ENCODE data around the gene NOC4L. TPM values are rescaled to one million over a fixed set of nuclear protein-coding genes. Genes with fewer than 3 reads are reported as not detected.

NOC4L gene
- total and polyA plus RNA-seq, 2 experiments from 2014 or later = 42.4 to 54.7 TPM

DNA sequence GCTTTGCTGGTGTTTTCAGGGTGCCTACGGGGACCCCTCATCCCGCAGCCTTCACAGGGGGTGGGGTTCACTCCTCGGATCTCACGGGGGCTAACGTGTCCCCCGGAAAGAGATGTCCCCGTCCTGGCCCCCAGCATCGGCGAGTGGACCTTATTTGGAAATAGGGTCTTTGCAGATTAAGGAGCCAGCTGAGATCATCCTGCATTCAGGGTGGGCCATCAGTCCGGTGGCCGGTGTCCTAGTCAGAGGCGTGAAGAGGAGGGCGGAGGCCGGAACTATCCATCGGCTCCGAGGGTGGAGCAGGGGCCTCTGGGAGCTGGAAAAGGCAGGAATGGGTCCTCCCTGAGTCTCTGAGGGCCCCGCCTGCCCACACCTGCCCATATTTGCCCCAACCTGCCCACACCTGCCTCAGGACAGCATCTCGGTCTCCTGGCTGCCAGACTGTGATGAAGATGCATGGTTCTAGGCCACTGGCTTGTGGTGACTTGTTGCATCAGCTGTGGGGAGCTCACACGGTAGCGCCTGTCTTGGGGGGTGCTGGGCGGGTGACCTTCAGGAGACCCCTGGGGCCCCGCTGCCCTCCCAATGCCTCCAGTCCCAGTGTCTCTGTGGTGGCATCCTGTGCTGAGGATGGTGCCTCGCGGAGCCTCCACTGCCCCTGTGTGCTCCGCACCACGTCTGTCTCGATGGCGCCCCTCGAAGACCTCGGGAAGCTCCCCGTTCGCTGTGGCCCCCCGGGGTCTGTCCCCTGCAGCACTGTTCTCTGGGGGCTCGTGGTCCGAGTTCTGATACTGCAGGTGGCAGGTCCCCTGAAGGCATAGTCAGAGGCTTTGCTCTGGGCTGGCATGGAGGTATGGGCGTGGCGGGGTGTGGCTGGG, 14.7 kb downstream of the NOC4L start:
- DNase-seq (ENCODE audit: low spot score) (no peak), ATAC-seq (no peak)
- no peaks in the 10 kb centered on the region for H3K27me3 ChIP-seq (ENCODE audit: insufficient read depth)
- Mint-ChIP-seq H3K36me3 (ENCODE audit: low read depth) (no peaks in the 10 kb centered on the region; the same call in 1 of the 3 replicates), H3K4me3 (no peak overlapping the region), H3K27me3 (ENCODE audit: insufficient read depth, low read depth, poor library complexity) (peaks cover 13% of the 10 kb centered on the region), H3K27ac (no peak overlapping the region), H3K4me1 (no peaks in the 10 kb centered on the region), H3K9me3 (no peaks in the 10 kb centered on the region)
- no peaks in the 10 kb centered on the region for H4K20me1 ChIP-seq (replicated peaks; ENCODE audit: insufficient read depth)
- H3K36me3 ChIP-seq (ENCODE audit: insufficient read depth) = no peaks in the 10 kb centered on the region
- TF ChIP-seq STAT1 (IDR thresholded peaks at IDR 0.05; ENCODE audit: unreplicated experiment) (no peak), EZH2phosphoT487 (IDR thresholded peaks at IDR 0.05; ENCODE audit: unreplicated experiment) (no peak), REST (IDR thresholded peaks at IDR 0.05; ENCODE audit: unreplicated experiment) (no peak), CREB1 (CRISPR knock-in tag; IDR thresholded peaks at IDR 0.05; ENCODE audit: low read depth) (no peak), POLR2AphosphoS5 (IDR thresholded peaks at IDR 0.05; ENCODE audit: low read depth) (no peak), ZNF331 (CRISPR knock-in tag; IDR thresholded peaks at IDR 0.05; ENCODE audit: low read depth) (no peak), CTCF (conservative IDR thresholded peaks at IDR 0.05; ENCODE audit: low read depth in 2 of 2) (no peak)
- TF ChIP-seq, protein P1, sequence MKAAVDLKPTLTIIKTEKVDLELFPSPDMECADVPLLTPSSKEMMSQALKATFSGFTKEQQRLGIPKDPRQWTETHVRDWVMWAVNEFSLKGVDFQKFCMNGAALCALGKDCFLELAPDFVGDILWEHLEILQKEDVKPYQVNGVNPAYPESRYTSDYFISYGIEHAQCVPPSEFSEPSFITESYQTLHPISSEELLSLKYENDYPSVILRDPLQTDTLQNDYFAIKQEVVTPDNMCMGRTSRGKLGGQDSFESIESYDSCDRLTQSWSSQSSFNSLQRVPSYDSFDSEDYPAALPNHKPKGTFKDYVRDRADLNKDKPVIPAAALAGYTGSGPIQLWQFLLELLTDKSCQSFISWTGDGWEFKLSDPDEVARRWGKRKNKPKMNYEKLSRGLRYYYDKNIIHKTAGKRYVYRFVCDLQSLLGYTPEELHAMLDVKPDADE (IDR thresholded peaks at IDR 0.05) = no peak
- TF ChIP-seq, protein P2, sequence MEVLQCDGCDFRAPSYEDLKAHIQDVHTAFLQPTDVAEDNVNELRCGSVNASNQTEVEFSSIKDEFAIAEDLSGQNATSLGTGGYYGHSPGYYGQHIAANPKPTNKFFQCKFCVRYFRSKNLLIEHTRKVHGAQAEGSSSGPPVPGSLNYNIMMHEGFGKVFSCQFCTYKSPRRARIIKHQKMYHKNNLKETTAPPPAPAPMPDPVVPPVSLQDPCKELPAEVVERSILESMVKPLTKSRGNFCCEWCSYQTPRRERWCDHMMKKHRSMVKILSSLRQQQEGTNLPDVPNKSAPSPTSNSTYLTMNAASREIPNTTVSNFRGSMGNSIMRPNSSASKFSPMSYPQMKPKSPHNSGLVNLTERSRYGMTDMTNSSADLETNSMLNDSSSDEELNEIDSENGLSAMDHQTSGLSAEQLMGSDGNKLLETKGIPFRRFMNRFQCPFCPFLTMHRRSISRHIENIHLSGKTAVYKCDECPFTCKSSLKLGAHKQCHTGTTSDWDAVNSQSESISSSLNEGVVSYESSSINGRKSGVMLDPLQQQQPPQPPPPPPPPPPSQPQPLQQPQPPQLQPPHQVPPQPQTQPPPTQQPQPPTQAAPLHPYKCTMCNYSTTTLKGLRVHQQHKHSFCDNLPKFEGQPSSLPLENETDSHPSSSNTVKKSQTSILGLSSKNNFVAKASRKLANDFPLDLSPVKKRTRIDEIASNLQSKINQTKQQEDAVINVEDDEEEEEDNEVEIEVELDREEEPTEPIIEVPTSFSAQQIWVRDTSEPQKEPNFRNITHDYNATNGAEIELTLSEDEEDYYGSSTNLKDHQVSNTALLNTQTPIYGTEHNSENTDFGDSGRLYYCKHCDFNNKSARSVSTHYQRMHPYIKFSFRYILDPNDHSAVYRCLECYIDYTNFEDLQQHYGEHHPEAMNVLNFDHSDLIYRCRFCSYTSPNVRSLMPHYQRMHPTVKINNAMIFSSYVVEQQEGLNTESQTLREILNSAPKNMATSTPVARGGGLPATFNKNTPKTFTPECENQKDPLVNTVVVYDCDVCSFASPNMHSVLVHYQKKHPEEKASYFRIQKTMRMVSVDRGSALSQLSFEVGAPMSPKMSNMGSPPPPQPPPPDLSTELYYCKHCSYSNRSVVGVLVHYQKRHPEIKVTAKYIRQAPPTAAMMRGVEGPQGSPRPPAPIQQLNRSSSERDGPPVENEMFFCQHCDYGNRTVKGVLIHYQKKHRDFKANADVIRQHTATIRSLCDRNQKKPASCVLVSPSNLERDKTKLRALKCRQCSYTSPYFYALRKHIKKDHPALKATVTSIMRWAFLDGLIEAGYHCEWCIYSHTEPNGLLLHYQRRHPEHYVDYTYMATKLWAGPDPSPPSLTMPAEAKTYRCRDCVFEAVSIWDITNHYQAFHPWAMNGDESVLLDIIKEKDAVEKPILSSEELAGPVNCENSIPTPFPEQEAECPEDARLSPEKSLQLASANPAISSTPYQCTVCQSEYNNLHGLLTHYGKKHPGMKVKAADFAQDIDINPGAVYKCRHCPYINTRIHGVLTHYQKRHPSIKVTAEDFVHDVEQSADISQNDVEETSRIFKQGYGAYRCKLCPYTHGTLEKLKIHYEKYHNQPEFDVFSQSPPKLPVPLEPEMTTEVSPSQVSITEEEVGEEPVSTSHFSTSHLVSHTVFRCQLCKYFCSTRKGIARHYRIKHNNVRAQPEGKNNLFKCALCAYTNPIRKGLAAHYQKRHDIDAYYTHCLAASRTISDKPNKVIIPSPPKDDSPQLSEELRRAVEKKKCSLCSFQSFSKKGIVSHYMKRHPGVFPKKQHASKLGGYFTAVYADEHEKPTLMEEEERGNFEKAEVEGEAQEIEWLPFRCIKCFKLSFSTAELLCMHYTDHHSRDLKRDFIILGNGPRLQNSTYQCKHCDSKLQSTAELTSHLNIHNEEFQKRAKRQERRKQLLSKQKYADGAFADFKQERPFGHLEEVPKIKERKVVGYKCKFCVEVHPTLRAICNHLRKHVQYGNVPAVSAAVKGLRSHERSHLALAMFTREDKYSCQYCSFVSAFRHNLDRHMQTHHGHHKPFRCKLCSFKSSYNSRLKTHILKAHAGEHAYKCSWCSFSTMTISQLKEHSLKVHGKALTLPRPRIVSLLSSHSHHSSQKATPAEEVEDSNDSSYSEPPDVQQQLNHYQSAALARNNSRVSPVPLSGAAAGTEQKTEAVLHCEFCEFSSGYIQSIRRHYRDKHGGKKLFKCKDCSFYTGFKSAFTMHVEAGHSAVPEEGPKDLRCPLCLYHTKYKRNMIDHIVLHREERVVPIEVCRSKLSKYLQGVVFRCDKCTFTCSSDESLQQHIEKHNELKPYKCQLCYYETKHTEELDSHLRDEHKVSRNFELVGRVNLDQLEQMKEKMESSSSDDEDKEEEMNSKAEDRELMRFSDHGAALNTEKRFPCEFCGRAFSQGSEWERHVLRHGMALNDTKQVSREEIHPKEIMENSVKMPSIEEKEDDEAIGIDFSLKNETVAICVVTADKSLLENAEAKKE (CRISPR knock-in tag; IDR thresholded peaks at IDR 0.05) = no peak
- H3F3A ChIP-seq (replicated peaks; ENCODE audit: low read depth) = peaks cover 24% of the 10 kb centered on the region
- no peaks in the 10 kb centered on the region for H3K9me2 ChIP-seq (ENCODE audit: insufficient read depth)
- H3K4me3 ChIP-seq = no peak overlapping the region
- no peak overlapping the region for H3K4me2 ChIP-seq
- no peak overlapping the region for H3K27ac ChIP-seq (ENCODE audit: low read depth)
- no peaks in the 10 kb centered on the region for H3K4me1 ChIP-seq (ENCODE audit: insufficient read depth)
- no peak overlapping the region for H2AFZ ChIP-seq
- no peaks in the 10 kb centered on the region for H3K79me2 ChIP-seq (replicated peaks; ENCODE audit: insufficient read depth)

Data from GM23338 (cell line).